GM19193 (cell line): ENCODE data around the gene CUBN.

Experiments
- POLR2A ChIP-seq: IDR thresholded peaks from 4 replicates; pipeline ENCODE4 v1.6.1; 2011; ENCODE audit not compliant: insufficient read depth, insufficient read length; ENCODE audit errors: extremely low read depth

Gene CUBN

GRCh38 chr10:17068953-17069352, 60.7 kb downstream of the CUBN start:
- no peak for TF ChIP-seq POLR2A

GRCh38 chr10:17067376-17068264, 62.0 kb downstream of the CUBN start:
- TF ChIP-seq POLR2A, result no peak

GRCh38 chr10:17066807-17067206, 62.8 kb downstream of the CUBN start:
- no peak for TF ChIP-seq POLR2A

GRCh38 chr10:17066000-17066399, 63.6 kb downstream of the CUBN start:
- TF ChIP-seq POLR2A, result no peak

- TF ChIP-seq POLR2A, result no peak
Observed at GRCh38 chr10:17065273-17065672, 64.3 kb downstream of the CUBN start.

GRCh38 chr10:17064435-17064834, 65.2 kb downstream of the CUBN start:
- no peak for TF ChIP-seq POLR2A

GRCh38 chr10:17062955-17063484, 66.6 kb downstream of the CUBN start:
- no peak for TF ChIP-seq POLR2A

GRCh38 chr10:17062493-17062892, 67.1 kb downstream of the CUBN start:
- TF ChIP-seq POLR2A, result no peak

- no peak for TF ChIP-seq POLR2A
Observed at GRCh38 chr10:17062009-17062408, 67.6 kb downstream of the CUBN start.

GRCh38 chr10:17061418-17061817, 68.2 kb downstream of the CUBN start:
- TF ChIP-seq POLR2A, result no peak

GRCh38 chr10:17060289-17060688, 69.3 kb downstream of the CUBN start:
- TF ChIP-seq POLR2A, result no peak

GRCh38 chr10:17059197-17059688, 70.4 kb downstream of the CUBN start:
- no peak for TF ChIP-seq POLR2A

GRCh38 chr10:17058093-17058492, 71.5 kb downstream of the CUBN start:
- no peak for TF ChIP-seq POLR2A

GRCh38 chr10:17056781-17057428, 72.7 kb downstream of the CUBN start:
- TF ChIP-seq POLR2A, result no peak

GRCh38 chr10:17053513-17053912, 76.1 kb downstream of the CUBN start:
- TF ChIP-seq POLR2A, result no peak

GRCh38 chr10:17053061-17053460, 76.5 kb downstream of the CUBN start:
- TF ChIP-seq POLR2A, result no peak

GRCh38 chr10:17051851-17052250, 77.8 kb downstream of the CUBN start:
- no peak for TF ChIP-seq POLR2A

- TF ChIP-seq POLR2A, result no peak
Observed at GRCh38 chr10:17049195-17049594, 80.4 kb downstream of the CUBN start.
